Body of pancreas (tissue), 4 donors: ENCODE data around the gene TMEM243. TPM values are rescaled to one million over a fixed set of nuclear protein-coding genes. Genes with fewer than 3 reads are reported as not detected.
"Not testable (repeated sequence)": the region's sequence is repeated elsewhere in the genome, so short reads cannot be mapped to it uniquely, and the experiment has no call there.

Experiments used
- ATAC-seq: fragments of 150-250 bp; one replicate; pipeline ENCODE4 v1.9.1; 2016
- DNase-seq, 4 donors: peaks; one replicate each; pipeline ENCODE4 v3.0.0-alpha.2; 2019
- H3K27ac ChIP-seq, 4 donors: fragments of 200-600 bp; sonication (generic); 1 replicate in 3 of 4; 2 replicates in 1 of 4; pipeline versions ENCODE4 v1.5.1 to v1.6.1; 2016 to 2019; ENCODE audit warnings: mild to moderate bottlenecking in 1 of 4, mixed read lengths in 1 of 4, moderate library complexity in 1 of 4
- H3K27me3 ChIP-seq, 2 donors: fragments of 200-600 bp; sonication (generic); one replicate each; pipeline ENCODE4 v1.6.0; 2016; ENCODE audit warnings: mild to moderate bottlenecking in 1 of 2
- H3K36me3 ChIP-seq, 2 donors: fragments of 200-600 bp; sonication (generic); replicated peaks in 1 of 2; 2 replicates each; pipeline ENCODE4 v1.5.1; 2016; ENCODE audit warnings: low read depth in 2 of 2; ENCODE audit not compliant: insufficient read depth in 1 of 2
- H3K4me1 ChIP-seq: fragments of 200-600 bp; sonication (generic); one replicate; pipeline ENCODE4 v1.6.0; 2016
- H3K4me3 ChIP-seq, 2 donors: fragments of 200-600 bp; sonication (generic); 1 replicate in 1 of 2; 2 replicates in 1 of 2; pipeline ENCODE4 v1.5.1; 2016 to 2019
- H3K9me3 ChIP-seq, 3 donors: fragments of 200-600 bp; sonication (generic); 1 replicate in 2 of 3; 2 replicates in 1 of 3; pipeline ENCODE4 v1.5.1; 2016
- POLR2A ChIP-seq, 3 donors: fragments of 450-650 bp; IDR thresholded peaks; one replicate each; pipeline ENCODE4 v1.6.1; 2016; ENCODE audit warnings: antibody characterized with exemption in 3 of 3, mild to moderate bottlenecking in 2 of 3
- WGBS, 2 donors: methylation state at CpG; one replicate each; pipeline ENCODE4 v1.1.5; 2017; 5-methylcytosine and 5-hydroxymethylcytosine counted together
- intact Hi-C: fragments of 100-400 bp; cut with DNase I; formaldehyde crosslinking; loops from one replicate; pipeline ENCODE4 v1.15.1; 2023
- total RNA-seq, 2 donors: library from RNA; depleted of rRNA; stranded (reverse); fragments of >200 nt; gene quantifications; one replicate each; pipeline ENCODE4 v1.1.0, GENCODE V29; 2016
- TF ChIP-seq, protein P1 (sequence below), 7 experiments: fragments of 450-650 bp in 4 of 7; fragments of 200-600 bp in 3 of 7; sonication (generic) in 3 of 7; IDR thresholded peaks; one replicate each; pipeline ENCODE4 v1.5.1; 2016 to 2019; ENCODE audit warnings: antibody characterized with exemption in 7 of 7

TMEM243 gene
- total RNA-seq, 2 donors from 2014 or later = 36.6 to 43.8 TPM

DNA sequence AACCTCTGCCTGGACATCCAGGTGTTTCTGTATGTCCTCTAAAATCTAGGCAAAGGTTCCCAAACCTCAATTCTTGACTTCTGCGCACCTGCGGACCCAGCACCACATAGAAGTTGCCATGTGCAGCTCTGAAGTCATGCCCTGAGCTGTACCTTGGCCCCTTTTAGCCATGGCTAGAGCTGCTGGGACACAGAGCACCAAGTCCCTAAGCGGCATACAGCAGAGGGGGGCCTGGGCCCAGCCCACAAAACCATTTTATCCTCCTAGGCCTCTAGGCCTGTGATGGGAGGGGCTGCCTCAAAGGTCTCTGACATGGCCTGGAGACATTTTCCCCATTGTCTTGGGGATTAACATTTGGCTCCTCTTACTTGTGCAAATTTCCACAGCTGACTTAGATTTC lies 14.6 kb downstream of the TMEM243 start:
- Histone ChIP-seq H3K4me1 (peaks cover 10% of the 10 kb centered on the region), H3K27ac (no peak overlapping the region), H3K4me3 (no peak overlapping the region), H3K9me3 (peaks cover 0 to 15% (median 0%) of the 10 kb centered on the region in 3 donors), H3K27me3 (no peaks in the 10 kb centered on the region), H3K36me3 (no peaks in the 10 kb centered on the region)
- WGBS, 2 donors = 50 to 65% methylated on average over 2 to 3 of the region's 3 CpGs
- ATAC-seq (no peak), DNase-seq (no peak)
- intact Hi-C loops = no loop called here
- TF ChIP-seq, protein P1, sequence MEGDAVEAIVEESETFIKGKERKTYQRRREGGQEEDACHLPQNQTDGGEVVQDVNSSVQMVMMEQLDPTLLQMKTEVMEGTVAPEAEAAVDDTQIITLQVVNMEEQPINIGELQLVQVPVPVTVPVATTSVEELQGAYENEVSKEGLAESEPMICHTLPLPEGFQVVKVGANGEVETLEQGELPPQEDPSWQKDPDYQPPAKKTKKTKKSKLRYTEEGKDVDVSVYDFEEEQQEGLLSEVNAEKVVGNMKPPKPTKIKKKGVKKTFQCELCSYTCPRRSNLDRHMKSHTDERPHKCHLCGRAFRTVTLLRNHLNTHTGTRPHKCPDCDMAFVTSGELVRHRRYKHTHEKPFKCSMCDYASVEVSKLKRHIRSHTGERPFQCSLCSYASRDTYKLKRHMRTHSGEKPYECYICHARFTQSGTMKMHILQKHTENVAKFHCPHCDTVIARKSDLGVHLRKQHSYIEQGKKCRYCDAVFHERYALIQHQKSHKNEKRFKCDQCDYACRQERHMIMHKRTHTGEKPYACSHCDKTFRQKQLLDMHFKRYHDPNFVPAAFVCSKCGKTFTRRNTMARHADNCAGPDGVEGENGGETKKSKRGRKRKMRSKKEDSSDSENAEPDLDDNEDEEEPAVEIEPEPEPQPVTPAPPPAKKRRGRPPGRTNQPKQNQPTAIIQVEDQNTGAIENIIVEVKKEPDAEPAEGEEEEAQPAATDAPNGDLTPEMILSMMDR (IDR thresholded peaks at IDR 0.05) = no peak
- TF ChIP-seq POLR2A (IDR thresholded peaks at IDR 0.05) = no peak

DNA sequence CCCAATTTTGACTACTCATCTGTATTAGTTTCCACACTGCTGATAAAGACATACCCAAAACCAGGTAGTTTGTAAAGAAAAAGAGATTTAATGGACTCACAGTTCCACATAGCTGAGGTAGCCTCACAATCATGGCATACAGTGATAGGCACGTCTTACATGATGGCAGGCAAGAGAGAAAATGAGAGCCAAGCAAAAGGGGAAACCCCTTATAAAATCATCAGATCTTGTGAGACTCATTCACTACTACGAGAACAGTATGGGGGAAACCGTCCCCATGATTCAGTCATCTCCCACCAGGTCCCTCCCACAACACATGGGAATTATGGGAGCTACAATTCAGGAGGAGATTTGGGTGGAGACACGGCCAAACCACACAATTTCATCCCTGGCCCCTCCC lies 15.6 kb downstream of the TMEM243 start:
- H3K27me3 ChIP-seq, ATAC-seq, H3K4me3 ChIP-seq, H3K36me3 ChIP-seq, H3K27ac ChIP-seq, intact Hi-C loops, DNase-seq: not testable (repeated sequence)
- peaks cover 13% of the 10 kb centered on the region for H3K4me1 ChIP-seq
- peaks cover 0 to 15% (median 0%) of the 10 kb centered on the region in 3 donors for H3K9me3 ChIP-seq
- WGBS, 2 donors = 84 to 92% methylated on average over 4 of the region's 4 CpGs

DNA sequence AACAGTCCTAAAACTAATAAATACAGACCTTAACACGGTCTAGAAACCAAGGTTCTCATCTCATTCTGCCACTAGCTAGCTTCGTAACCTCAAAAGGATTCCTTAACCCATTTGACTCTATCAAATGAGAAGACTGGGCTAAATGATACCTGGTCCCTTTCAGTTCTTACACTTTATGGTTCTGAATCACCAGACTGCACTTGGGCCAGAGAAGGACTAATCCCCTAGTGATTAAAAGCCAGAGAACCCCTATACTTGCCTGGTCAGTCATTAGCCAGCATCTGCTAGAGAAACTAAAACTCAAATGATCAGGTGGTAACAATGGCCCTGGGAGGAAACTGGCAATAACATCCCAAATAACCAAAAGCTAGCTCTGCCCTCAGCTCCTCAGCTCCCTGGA lies 16.8 kb downstream of the TMEM243 start:
- TF ChIP-seq, protein P1 (IDR thresholded peaks at IDR 0.05) = no peak
- no peak for TF ChIP-seq POLR2A (IDR thresholded peaks at IDR 0.05)
- Histone ChIP-seq H3K27ac (no peak overlapping the region), H3K27me3 (no peaks in the 10 kb centered on the region), H3K4me3 (no peak overlapping the region), H3K36me3 (no peaks in the 10 kb centered on the region), H3K9me3 (peaks cover 0 to 15% (median 0%) of the 10 kb centered on the region in 3 donors), H3K4me1 (peaks cover 13% of the 10 kb centered on the region)
- WGBS, 2 donors = 87 to 92% methylated on average over 2 of the region's 2 CpGs
- no peak for DNase-seq
- no peak for ATAC-seq
- intact Hi-C loops = no loop called here

DNA sequence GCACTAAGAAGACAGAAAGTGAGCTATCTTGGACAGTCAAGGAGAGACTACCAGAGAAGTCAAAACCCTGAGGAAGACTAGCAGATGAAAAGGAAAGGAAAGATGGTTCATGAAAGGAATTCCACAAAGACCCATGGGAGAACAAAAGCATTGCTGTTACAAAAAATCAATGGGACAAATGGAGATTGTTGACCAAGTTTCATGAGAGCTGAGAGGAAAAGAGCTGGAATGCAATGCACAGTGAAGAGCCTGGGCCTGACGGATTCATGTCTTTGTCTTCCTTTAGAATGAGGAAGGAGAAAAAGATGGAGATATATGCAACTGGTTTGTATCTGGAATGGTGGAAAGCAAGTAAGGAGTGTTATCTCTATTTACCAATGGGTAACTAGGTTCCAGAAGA lies 17.3 kb downstream of the TMEM243 start:
- ATAC-seq (no peak), DNase-seq (no peak)
- intact Hi-C loops = no loop called here
- Histone ChIP-seq H3K27me3 (no peaks in the 10 kb centered on the region), H3K36me3 (no peaks in the 10 kb centered on the region), H3K4me1 (peaks cover 13% of the 10 kb centered on the region), H3K4me3 (no peak overlapping the region), H3K27ac (no peak overlapping the region), H3K9me3 (peaks cover 0 to 15% (median 0%) of the 10 kb centered on the region in 3 donors)
- WGBS, 2 donors = 89 to 100% methylated on average over 1 of the region's 1 CpG
- no peak for TF ChIP-seq POLR2A (IDR thresholded peaks at IDR 0.05)
- TF ChIP-seq, protein P1 (IDR thresholded peaks at IDR 0.05) = no peak

DNA sequence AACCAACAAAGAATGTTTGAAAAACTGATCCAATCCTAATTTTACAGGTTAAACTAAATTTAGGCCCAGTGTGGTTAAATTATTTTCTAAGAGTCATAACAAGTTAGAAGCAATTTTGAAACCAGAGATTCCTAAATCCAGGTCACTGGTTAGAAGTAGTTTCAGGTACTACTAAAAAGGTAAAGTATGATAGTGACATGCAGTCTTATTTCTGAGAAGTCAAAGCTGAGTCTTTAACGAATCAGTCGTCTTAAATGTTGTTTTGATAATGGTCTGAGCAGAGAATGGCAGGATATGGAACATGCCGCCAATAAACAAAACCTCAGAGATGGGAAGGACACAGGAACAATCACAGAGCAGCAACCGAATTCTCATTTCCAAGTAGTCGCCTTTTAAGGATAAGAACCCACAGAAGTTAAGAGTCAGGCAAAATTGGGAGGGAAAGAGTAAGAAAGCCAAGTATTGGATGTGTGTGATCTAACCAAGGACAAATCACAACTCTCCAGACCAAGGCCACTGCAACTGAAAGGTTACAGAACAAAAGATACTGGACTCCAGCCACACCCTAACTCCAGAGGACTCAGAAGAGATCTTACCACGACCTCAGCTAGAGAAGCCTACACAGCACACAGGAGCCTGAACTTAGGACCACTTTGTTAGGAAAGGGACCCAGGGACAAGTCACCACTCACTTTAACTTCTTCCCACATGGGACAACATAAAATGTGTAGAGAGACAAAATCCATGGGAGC lies 19.7 kb downstream of the TMEM243 start:
- peaks cover 9 to 13% of the 10 kb centered on the region in 2 donors for H3K36me3 ChIP-seq
- ATAC-seq (peak; percentile 33), DNase-seq (no peak)
- no peaks in the 10 kb centered on the region for H3K27me3 ChIP-seq
- H3K27ac ChIP-seq = no peak overlapping the region
- no peak overlapping the region for H3K4me3 ChIP-seq
- TF ChIP-seq, protein P1 (IDR thresholded peaks at IDR 0.05) = no peak
- TF ChIP-seq POLR2A (IDR thresholded peaks at IDR 0.05) = no peak
- intact Hi-C loops = no loop called here
- WGBS, 2 donors = 78% methylated on average over 6 of the region's 6 CpGs
- H3K9me3 ChIP-seq = peaks cover 0 to 8% (median 0%) of the 10 kb centered on the region in 3 donors
- peaks cover 13% of the 10 kb centered on the region for H3K4me1 ChIP-seq
